Measurements from ENCODE around the gene DCANP1.

GRCh38 chr5:135444360-135444759 is 2.8 kb downstream of the DCANP1 start:
- TF ChIP-seq CTCF (IDR thresholded peaks at IDR 0.05 in 8 of 11, conservative IDR thresholded peaks at IDR 0.05 in 3 of 11) (no peak), POLR2A (IDR thresholded peaks at IDR 0.05) (no peak)
